GM12874 (cell line): ENCODE results near the gene OTOGL.

Experiments
- CTCF ChIP-seq: IDR thresholded peaks from 2 replicates; pipeline ENCODE4 v1.5.1; 2011; ENCODE audit warnings: low read depth, mild to moderate bottlenecking, control low read depth, low read length, moderate library complexity; ENCODE audit not compliant: insufficient read depth

OTOGL gene

DNA sequence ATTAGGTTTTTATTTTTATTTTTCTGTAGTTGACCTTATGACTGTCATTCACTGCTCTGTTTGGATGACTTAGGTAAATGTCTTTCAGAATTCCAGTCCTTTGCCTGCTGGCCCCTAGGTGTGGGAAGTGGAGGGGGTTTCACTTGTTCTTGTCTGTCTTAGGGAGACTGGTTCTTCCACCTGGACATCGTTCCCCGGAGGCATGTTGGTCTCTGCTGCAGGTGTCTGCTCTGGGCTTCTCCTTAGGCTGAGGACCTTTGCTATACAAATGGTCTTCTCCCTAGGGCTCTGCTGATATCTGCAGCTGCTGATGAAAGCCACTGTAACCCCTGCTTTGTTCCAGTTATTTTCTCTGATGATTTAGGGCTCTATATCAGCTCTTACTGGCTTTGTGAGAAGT is 97.1 kb downstream of the OTOGL start:
- no peak for TF ChIP-seq CTCF

GRCh38 chr12:80198782-80199337 is 99.5 kb downstream of the OTOGL start:
- TF ChIP-seq CTCF: no peak

- TF ChIP-seq CTCF: no peak
Measured at GRCh38 chr12:80199931-80200330, 100.6 kb downstream of the OTOGL start.

GRCh38 chr12:80200414-80200813 is 101.1 kb downstream of the OTOGL start:
- no peak for TF ChIP-seq CTCF

DNA sequence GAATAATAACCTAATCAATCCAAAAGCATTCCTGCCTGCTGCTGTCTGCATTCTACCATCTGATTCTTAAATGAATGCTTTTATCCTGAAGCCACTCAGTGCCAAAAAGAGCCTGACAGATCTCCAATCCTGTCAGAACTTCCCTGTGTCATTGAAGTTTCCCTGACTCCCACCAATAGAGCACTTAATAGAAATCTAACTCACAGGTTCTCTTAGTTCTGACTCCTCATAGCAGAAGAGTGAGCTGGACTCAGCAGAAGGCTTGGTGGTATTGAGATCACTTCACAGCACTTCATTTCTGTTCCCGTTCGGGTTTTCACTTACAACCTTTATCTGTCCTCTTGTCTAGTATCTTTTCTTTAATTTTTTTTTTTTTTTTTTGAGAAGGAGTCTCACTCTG is 102.6 kb downstream of the OTOGL start:
- no peak for TF ChIP-seq CTCF

- TF ChIP-seq CTCF: no peak
Measured at GRCh38 chr12:80205960-80206359, 106.6 kb downstream of the OTOGL start.

DNA sequence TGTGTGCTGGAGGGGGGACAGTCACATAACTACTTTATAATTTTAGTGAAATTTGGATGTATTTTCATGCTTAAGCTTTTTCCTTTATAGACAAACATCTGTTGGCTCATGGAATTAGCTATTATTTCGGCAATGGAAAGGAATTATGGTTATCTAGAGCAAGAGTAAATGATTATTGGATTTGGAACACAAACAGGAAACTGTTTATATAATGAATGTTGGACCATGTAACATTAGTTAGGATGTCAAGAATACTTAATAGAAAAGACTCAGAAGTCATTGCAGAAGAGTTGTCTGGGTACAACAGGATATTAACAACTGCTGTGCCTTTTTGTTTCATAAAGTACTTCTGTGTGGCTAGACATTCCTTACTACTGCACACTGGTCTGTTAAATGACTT is 108.7 kb downstream of the OTOGL start:
- no peak for TF ChIP-seq CTCF
